Keratinocyte (primary cell): ENCODE measurements around the gene TLDC2.

Experiments used
- EZH2 ChIP-seq: IDR thresholded peaks from one replicate; pipeline ENCODE4 v1.6.1; 2012; ENCODE audit warnings: inconsistent platforms, mild to moderate bottlenecking, low read length, moderate library complexity
- TF ChIP-seq, protein P1 (sequence below), 3 experiments: IDR thresholded peaks in 1 of 3; conservative IDR thresholded peaks in 1 of 3; optimal IDR thresholded peaks in 1 of 3; 2 replicates in 2 of 3; 3 replicates in 1 of 3; pipeline versions ENCODE3 to v1.5.1; 2011; ENCODE audit warnings: low read length in 3 of 3, mild to moderate bottlenecking in 3 of 3, moderate library complexity in 2 of 3, control low read depth in 1 of 3, inconsistent platforms in 1 of 3; ENCODE audit not compliant: insufficient read depth in 2 of 3; ENCODE audit errors: extremely low read depth in 1 of 3

DNA sequence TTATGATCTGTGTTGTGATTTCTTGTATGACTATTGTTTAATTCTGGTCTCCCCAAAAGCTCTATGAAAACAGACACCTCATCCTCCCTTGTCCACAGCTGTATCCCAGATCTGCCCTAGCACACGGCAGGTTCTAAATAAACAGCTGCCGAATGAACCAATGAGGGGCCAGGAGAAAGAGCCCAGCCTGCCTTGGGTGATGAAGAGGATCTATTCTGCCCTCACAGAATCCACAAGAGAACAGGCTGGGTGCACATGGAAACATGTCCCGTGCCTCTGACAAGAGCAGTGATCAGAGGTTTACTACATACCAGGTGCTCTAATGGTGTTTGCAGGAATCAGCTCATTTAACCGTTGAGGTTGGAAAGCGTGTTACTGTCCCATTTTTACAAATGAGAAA, 15.6 kb upstream of the TLDC2 start:
- TF ChIP-seq, protein P1, sequence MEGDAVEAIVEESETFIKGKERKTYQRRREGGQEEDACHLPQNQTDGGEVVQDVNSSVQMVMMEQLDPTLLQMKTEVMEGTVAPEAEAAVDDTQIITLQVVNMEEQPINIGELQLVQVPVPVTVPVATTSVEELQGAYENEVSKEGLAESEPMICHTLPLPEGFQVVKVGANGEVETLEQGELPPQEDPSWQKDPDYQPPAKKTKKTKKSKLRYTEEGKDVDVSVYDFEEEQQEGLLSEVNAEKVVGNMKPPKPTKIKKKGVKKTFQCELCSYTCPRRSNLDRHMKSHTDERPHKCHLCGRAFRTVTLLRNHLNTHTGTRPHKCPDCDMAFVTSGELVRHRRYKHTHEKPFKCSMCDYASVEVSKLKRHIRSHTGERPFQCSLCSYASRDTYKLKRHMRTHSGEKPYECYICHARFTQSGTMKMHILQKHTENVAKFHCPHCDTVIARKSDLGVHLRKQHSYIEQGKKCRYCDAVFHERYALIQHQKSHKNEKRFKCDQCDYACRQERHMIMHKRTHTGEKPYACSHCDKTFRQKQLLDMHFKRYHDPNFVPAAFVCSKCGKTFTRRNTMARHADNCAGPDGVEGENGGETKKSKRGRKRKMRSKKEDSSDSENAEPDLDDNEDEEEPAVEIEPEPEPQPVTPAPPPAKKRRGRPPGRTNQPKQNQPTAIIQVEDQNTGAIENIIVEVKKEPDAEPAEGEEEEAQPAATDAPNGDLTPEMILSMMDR (optimal IDR thresholded peaks at IDR 0.05 in 1 of 3, IDR thresholded peaks at IDR 0.05 in 1 of 3, conservative IDR thresholded peaks at IDR 0.05 in 1 of 3; ENCODE audit: extremely low read depth in 1 of 3, insufficient read depth in 2 of 3, low read length in 3 of 3) = no peak
- no peak for TF ChIP-seq EZH2
